HepG2 (cell line): Measurements from ENCODE around the gene RSPH4A. TPM values are rescaled to one million over a fixed set of nuclear protein-coding genes. Genes with fewer than 3 reads are reported as not detected.
A peak's percentile ranks its signal among the peaks of the same experiment; 100 is the strongest.

Experiments used
- AHR ChIP-seq: IDR thresholded peaks from 2 replicates; pipeline ENCODE4 v1.6.1; 2018; ENCODE audit warnings: missing genetic modification reagents, missing compliant biosample characterization
- HNRNPL ChIP-seq: fragments of 200-400 bp; formaldehyde crosslinking; IDR thresholded peaks from 2 replicates; pipeline ENCODE4 v1.6.1; 2017; ENCODE audit warnings: mild to moderate bottlenecking, low read depth, low read length
- MTA3 ChIP-seq: sonication (generic); formaldehyde crosslinking; IDR thresholded peaks from 2 replicates; pipeline ENCODE4 v1.4.0; 2020; ENCODE audit warnings: missing genetic modification reagents
- NCOA1 ChIP-seq: sonication (generic); formaldehyde crosslinking; IDR thresholded peaks from 2 replicates; pipeline ENCODE4 v1.9.0; 2021; ENCODE audit warnings: missing genetic modification reagents
- RBAK ChIP-seq: sonication (generic); formaldehyde crosslinking; IDR thresholded peaks from 2 replicates; pipeline ENCODE4 v1.5.1; 2020; ENCODE audit warnings: mild to moderate bottlenecking, missing genetic modification reagents
- TBP ChIP-seq: sonication (generic); formaldehyde crosslinking; IDR thresholded peaks from 2 replicates; pipeline ENCODE4 v1.5.0; 2020; ENCODE audit warnings: missing genetic modification reagents
- ZNF143 ChIP-seq: sonication (generic); formaldehyde crosslinking; IDR thresholded peaks from 2 replicates; pipeline ENCODE4 v1.4.0; 2020; ENCODE audit warnings: missing genetic modification reagents
- ZNF33A ChIP-seq: sonication (generic); formaldehyde crosslinking; IDR thresholded peaks from 2 replicates; pipeline ENCODE4 v1.5.1; 2020; ENCODE audit warnings: missing genetic modification reagents, mild to moderate bottlenecking, moderate library complexity, borderline replicate concordance
- ZNF672 ChIP-seq: sonication (generic); formaldehyde crosslinking; IDR thresholded peaks from 2 replicates; pipeline ENCODE4 v1.8.1; 2022; ENCODE audit warnings: missing genetic modification reagents
- ZNF678 ChIP-seq: sonication (generic); formaldehyde crosslinking; IDR thresholded peaks from 2 replicates; pipeline ENCODE4 v1.4.0; 2020; ENCODE audit warnings: mild to moderate bottlenecking, missing genetic modification reagents
- polyA plus RNA-seq, 8 experiments: library from polyadenylated mRNA; depleted of rRNA in 3 of 8; stranded (reverse) in 7 of 8; unstranded in 1 of 8; fragments of >200 nt; fragmentation: Illumina TruSeq in 4 of 8; extraction: Trizol in 4 of 8; gene quantifications; 2 replicates each; pipeline versions ENCODE4 v1.2.1 to v1.2.3, GENCODE V29; 2011 to 2016; ENCODE audit warnings: low read depth in 4 of 8, missing spikeins in 1 of 8, mixed read lengths in 1 of 8; ENCODE audit not compliant: insufficient read depth in 1 of 8
- total RNA-seq, 5 experiments: library from RNA; depleted of rRNA; stranded (reverse); fragments of >200 nt; fragmentation: Illumina TruSeq; extraction: Trizol; gene quantifications; 2 replicates each; pipeline ENCODE4 v1.2.3, GENCODE V29; 2016; ENCODE audit warnings: low read depth in 1 of 5
- TF ChIP-seq, protein P1 (sequence below): sonication (generic); formaldehyde crosslinking; IDR thresholded peaks from 2 replicates; pipeline ENCODE4 v1.5.0; 2020; ENCODE audit warnings: missing genetic modification reagents, mild to moderate bottlenecking, borderline replicate concordance
- TF ChIP-seq, protein P2 (sequence below): sonication (generic); formaldehyde crosslinking; IDR thresholded peaks from 2 replicates; pipeline ENCODE4 v1.5.0; 2020; ENCODE audit warnings: missing genetic modification reagents
- TF ChIP-seq, protein P3 (sequence below): sonication (generic); formaldehyde crosslinking; IDR thresholded peaks from 2 replicates; pipeline ENCODE4 v1.4.0; 2020; ENCODE audit warnings: missing genetic modification reagents
- TF ChIP-seq, protein P4 (sequence below): sonication (generic); formaldehyde crosslinking; IDR thresholded peaks from 2 replicates; pipeline ENCODE4 v1.5.0; 2020; ENCODE audit warnings: mild to moderate bottlenecking, missing genetic modification reagents, moderate library complexity
- TF ChIP-seq, protein P5 (sequence below): sonication (generic); formaldehyde crosslinking; IDR thresholded peaks from 2 replicates; pipeline ENCODE4 v1.5.0; 2020; ENCODE audit warnings: mild to moderate bottlenecking, missing genetic modification reagents

RSPH4A gene
- total and polyA plus RNA-seq, 2 of the 13 experiments (the other 11 are each of a cell fraction or from before 2014, with no cell fraction given): 0.24 to 0.40 TPM

DNA sequence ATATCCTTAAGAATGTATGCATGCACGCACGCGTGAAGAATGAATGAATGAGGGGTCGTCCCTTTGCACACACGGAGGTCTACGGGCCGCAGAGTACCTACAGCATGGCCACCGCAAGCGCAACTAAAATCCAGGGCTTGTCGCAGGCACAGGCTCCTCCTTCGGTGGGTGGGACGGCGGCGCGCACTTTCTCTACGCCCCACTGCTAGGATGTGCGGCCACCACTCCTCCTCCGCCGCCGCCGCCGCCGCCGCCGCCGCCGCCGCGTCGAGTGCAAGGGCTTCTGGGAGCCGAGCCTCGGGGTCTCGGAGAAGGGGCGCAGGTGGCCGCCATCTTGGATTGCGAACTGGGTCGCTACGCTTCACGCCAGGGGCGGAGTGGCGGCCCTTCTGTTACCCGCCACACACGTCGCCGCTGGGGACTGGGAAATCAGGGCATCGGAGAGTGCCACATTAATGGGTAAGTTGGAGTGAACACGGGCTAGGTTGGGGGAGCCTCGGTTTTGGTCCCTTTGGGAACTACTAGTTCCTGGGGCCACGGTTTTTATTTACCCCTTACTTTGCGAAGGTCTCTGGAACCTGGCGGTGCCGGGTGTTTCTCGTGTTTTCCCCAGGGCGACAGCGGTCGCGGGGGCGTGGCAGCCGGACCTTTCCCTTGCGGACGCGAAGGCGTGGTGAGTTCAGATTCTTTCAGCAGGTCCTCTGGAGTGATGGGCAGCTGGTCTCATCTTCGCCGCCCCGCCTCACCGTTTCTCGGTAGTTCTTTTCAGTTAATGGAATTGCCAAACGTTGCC lies 64.8 kb downstream of the RSPH4A start, which contains the start of gene KPNA5 (continued):
- TF ChIP-seq, protein P1, sequence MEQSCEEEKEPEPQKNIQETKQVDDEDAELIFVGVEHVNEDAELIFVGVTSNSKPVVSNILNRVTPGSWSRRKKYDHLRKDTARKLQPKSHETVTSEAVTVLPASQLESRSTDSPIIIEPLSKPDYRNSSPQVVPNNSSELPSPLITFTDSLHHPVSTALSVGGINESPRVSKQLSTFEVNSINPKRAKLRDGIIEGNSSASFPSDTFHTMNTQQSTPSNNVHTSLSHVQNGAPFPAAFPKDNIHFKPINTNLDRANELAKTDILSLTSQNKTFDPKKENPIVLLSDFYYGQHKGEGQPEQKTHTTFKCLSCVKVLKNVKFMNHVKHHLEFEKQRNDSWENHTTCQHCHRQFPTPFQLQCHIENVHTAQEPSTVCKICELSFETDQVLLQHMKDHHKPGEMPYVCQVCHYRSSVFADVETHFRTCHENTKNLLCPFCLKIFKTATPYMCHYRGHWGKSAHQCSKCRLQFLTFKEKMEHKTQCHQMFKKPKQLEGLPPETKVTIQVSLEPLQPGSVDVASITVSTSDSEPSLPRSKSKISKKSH (CRISPR knock-in tag): peak; percentile 14; the same call in 1 of the 2 replicates
- TF ChIP-seq ZNF33A (CRISPR knock-in tag): no peak
- TF ChIP-seq, protein P2, sequence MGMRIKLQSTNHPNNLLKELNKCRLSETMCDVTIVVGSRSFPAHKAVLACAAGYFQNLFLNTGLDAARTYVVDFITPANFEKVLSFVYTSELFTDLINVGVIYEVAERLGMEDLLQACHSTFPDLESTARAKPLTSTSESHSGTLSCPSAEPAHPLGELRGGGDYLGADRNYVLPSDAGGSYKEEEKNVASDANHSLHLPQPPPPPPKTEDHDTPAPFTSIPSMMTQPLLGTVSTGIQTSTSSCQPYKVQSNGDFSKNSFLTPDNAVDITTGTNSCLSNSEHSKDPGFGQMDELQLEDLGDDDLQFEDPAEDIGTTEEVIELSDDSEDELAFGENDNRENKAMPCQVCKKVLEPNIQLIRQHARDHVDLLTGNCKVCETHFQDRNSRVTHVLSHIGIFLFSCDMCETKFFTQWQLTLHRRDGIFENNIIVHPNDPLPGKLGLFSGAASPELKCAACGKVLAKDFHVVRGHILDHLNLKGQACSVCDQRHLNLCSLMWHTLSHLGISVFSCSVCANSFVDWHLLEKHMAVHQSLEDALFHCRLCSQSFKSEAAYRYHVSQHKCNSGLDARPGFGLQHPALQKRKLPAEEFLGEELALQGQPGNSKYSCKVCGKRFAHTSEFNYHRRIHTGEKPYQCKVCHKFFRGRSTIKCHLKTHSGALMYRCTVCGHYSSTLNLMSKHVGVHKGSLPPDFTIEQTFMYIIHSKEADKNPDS: no peak
- TF ChIP-seq, protein P3, sequence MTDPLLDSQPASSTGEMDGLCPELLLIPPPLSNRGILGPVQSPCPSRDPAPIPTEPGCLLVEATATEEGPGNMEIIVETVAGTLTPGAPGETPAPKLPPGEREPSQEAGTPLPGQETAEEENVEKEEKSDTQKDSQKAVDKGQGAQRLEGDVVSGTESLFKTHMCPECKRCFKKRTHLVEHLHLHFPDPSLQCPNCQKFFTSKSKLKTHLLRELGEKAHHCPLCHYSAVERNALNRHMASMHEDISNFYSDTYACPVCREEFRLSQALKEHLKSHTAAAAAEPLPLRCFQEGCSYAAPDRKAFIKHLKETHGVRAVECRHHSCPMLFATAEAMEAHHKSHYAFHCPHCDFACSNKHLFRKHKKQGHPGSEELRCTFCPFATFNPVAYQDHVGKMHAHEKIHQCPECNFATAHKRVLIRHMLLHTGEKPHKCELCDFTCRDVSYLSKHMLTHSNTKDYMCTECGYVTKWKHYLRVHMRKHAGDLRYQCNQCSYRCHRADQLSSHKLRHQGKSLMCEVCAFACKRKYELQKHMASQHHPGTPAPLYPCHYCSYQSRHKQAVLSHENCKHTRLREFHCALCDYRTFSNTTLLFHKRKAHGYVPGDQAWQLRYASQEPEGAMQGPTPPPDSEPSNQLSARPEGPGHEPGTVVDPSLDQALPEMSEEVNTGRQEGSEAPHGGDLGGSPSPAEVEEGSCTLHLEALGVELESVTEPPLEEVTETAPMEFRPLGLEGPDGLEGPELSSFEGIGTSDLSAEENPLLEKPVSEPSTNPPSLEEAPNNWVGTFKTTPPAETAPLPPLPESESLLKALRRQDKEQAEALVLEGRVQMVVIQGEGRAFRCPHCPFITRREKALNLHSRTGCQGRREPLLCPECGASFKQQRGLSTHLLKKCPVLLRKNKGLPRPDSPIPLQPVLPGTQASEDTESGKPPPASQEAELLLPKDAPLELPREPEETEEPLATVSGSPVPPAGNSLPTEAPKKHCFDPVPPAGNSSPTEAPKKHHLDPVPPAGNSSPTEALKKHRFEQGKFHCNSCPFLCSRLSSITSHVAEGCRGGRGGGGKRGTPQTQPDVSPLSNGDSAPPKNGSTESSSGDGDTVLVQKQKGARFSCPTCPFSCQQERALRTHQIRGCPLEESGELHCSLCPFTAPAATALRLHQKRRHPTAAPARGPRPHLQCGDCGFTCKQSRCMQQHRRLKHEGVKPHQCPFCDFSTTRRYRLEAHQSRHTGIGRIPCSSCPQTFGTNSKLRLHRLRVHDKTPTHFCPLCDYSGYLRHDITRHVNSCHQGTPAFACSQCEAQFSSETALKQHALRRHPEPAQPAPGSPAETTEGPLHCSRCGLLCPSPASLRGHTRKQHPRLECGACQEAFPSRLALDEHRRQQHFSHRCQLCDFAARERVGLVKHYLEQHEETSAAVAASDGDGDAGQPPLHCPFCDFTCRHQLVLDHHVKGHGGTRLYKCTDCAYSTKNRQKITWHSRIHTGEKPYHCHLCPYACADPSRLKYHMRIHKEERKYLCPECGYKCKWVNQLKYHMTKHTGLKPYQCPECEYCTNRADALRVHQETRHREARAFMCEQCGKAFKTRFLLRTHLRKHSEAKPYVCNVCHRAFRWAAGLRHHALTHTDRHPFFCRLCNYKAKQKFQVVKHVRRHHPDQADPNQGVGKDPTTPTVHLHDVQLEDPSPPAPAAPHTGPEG: 0 out of 2 replicates have a peak, but pooled peaks have one; percentile 76
- peak; percentile 9; the same call in 1 of the 2 replicates for TF ChIP-seq ZNF672 (CRISPR knock-in tag)
- no peak for TF ChIP-seq MTA3 (CRISPR knock-in tag)
- TF ChIP-seq, protein P4, sequence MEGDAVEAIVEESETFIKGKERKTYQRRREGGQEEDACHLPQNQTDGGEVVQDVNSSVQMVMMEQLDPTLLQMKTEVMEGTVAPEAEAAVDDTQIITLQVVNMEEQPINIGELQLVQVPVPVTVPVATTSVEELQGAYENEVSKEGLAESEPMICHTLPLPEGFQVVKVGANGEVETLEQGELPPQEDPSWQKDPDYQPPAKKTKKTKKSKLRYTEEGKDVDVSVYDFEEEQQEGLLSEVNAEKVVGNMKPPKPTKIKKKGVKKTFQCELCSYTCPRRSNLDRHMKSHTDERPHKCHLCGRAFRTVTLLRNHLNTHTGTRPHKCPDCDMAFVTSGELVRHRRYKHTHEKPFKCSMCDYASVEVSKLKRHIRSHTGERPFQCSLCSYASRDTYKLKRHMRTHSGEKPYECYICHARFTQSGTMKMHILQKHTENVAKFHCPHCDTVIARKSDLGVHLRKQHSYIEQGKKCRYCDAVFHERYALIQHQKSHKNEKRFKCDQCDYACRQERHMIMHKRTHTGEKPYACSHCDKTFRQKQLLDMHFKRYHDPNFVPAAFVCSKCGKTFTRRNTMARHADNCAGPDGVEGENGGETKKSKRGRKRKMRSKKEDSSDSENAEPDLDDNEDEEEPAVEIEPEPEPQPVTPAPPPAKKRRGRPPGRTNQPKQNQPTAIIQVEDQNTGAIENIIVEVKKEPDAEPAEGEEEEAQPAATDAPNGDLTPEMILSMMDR (CRISPR knock-in tag): peak; percentile 19
- no peak for TF ChIP-seq HNRNPL
- peak; percentile 11; the same call in 1 of the 2 replicates for TF ChIP-seq RBAK
- peak; percentile 91 for TF ChIP-seq ZNF143 (CRISPR knock-in tag)
- no peak; the same call in 1 of the 2 replicates for TF ChIP-seq ZNF678 (CRISPR knock-in tag)
- TF ChIP-seq AHR (CRISPR knock-in tag): peak; percentile 93; the same call in 1 of the 2 replicates
- TF ChIP-seq NCOA1 (CRISPR knock-in tag): no peak
- TF ChIP-seq TBP (CRISPR knock-in tag): 0 out of 2 replicates have a peak, but pooled peaks have one; percentile 28
- TF ChIP-seq, protein P5, sequence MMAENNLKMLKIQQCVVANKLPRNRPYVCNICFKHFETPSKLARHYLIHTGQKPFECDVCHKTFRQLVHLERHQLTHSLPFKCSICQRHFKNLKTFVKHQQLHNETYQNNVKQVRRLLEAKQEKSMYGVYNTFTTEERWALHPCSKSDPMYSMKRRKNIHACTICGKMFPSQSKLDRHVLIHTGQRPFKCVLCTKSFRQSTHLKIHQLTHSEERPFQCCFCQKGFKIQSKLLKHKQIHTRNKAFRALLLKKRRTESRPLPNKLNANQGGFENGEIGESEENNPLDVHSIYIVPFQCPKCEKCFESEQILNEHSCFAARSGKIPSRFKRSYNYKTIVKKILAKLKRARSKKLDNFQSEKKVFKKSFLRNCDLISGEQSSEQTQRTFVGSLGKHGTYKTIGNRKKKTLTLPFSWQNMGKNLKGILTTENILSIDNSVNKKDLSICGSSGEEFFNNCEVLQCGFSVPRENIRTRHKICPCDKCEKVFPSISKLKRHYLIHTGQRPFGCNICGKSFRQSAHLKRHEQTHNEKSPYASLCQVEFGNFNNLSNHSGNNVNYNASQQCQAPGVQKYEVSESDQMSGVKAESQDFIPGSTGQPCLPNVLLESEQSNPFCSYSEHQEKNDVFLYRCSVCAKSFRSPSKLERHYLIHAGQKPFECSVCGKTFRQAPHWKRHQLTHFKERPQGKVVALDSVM (CRISPR knock-in tag): no peak
